ENCODE measurements around the gene ANGEL1.

ANGEL1 gene

GRCh38 chr14:76756371-76756750, 56.3 kb downstream of the ANGEL1 start:
- Histone ChIP-seq H3K27me3 (ENCODE audit: control insufficient read depth in 1 of 2, insufficient read depth in 2 of 2, low read length in 2 of 2) (no peaks in the 10 kb centered on the region), H3K9me3 (ENCODE audit: low read length) (no peaks in the 10 kb centered on the region), H3K4me3 (ENCODE audit: low read depth in 1 of 2, low read length in 2 of 2) (no peak overlapping the region), H3K27ac (ENCODE audit: low read depth, low read length) (no peak overlapping the region), H3K4me1 (ENCODE audit: insufficient read depth, low read length) (peaks cover 5% of the 10 kb centered on the region), H3K9ac (ENCODE audit: low read length) (no peak overlapping the region), H3K36me3 (ENCODE audit: insufficient read depth, low read length) (no peaks in the 10 kb centered on the region)

- no peaks in the 10 kb centered on the region for H3K9me3 ChIP-seq (ENCODE audit: low read length)
- H3K36me3 ChIP-seq (ENCODE audit: insufficient read depth, low read length), result no peaks in the 10 kb centered on the region
- no peak overlapping the region for H3K4me3 ChIP-seq (ENCODE audit: low read depth in 1 of 2, low read length in 2 of 2)
- no peak overlapping the region for H3K27ac ChIP-seq (ENCODE audit: low read depth, low read length)
- no peaks in the 10 kb centered on the region for H3K27me3 ChIP-seq (ENCODE audit: control insufficient read depth in 1 of 2, insufficient read depth in 2 of 2, low read length in 2 of 2)
- H3K4me1 ChIP-seq (ENCODE audit: insufficient read depth, low read length), result peaks cover 3% of the 10 kb centered on the region
- H3K9ac ChIP-seq (ENCODE audit: low read length), result no peak overlapping the region
These were observed 56.9 kb downstream of the ANGEL1 start for GRCh38 chr14:76755610-76756370.

GRCh38 chr14:76754586-76754985, 58.1 kb downstream of the ANGEL1 start:
- no peaks in the 10 kb centered on the region for H3K4me1 ChIP-seq (ENCODE audit: insufficient read depth, low read length)
- H3K9ac ChIP-seq (ENCODE audit: low read length), result no peak overlapping the region
- H3K36me3 ChIP-seq (ENCODE audit: insufficient read depth, low read length), result no peaks in the 10 kb centered on the region
- no peak overlapping the region for H3K4me3 ChIP-seq (ENCODE audit: low read depth in 1 of 2, low read length in 2 of 2)
- no peaks in the 10 kb centered on the region for H3K27me3 ChIP-seq (ENCODE audit: control insufficient read depth in 1 of 2, insufficient read depth in 2 of 2, low read length in 2 of 2)
- no peak overlapping the region for H3K27ac ChIP-seq (ENCODE audit: low read depth, low read length)
- no peaks in the 10 kb centered on the region for H3K9me3 ChIP-seq (ENCODE audit: low read length)

- H3K27me3 ChIP-seq (ENCODE audit: control insufficient read depth in 1 of 2, insufficient read depth in 2 of 2, low read length in 2 of 2), result no peaks in the 10 kb centered on the region
- no peaks in the 10 kb centered on the region for H3K36me3 ChIP-seq (ENCODE audit: insufficient read depth, low read length)
- no peak overlapping the region for H3K4me3 ChIP-seq (ENCODE audit: low read depth in 1 of 2, low read length in 2 of 2)
- H3K4me1 ChIP-seq (ENCODE audit: insufficient read depth, low read length), result no peaks in the 10 kb centered on the region
- no peak overlapping the region for H3K27ac ChIP-seq (ENCODE audit: low read depth, low read length)
- no peak overlapping the region for H3K9ac ChIP-seq (ENCODE audit: low read length)
- no peaks in the 10 kb centered on the region for H3K9me3 ChIP-seq (ENCODE audit: low read length)
These were observed 59.0 kb downstream of the ANGEL1 start for GRCh38 chr14:76753541-76754198.

GRCh38 chr14:76752744-76753143, 59.9 kb downstream of the ANGEL1 start:
- no peaks in the 10 kb centered on the region for H3K9me3 ChIP-seq (ENCODE audit: low read length)
- H3K27me3 ChIP-seq (ENCODE audit: control insufficient read depth in 1 of 2, insufficient read depth in 2 of 2, low read length in 2 of 2), result no peaks in the 10 kb centered on the region
- H3K9ac ChIP-seq (ENCODE audit: low read length), result no peak overlapping the region
- no peak overlapping the region for H3K4me3 ChIP-seq (ENCODE audit: low read depth in 1 of 2, low read length in 2 of 2)
- H3K4me1 ChIP-seq (ENCODE audit: insufficient read depth, low read length), result no peaks in the 10 kb centered on the region
- H3K36me3 ChIP-seq (ENCODE audit: insufficient read depth, low read length), result no peaks in the 10 kb centered on the region
- H3K27ac ChIP-seq (ENCODE audit: low read depth, low read length), result no peak overlapping the region

GRCh38 chr14:76742966-76743365, 69.7 kb downstream of the ANGEL1 start:
- Histone ChIP-seq H3K9me3 (ENCODE audit: low read length) (no peaks in the 10 kb centered on the region), H3K4me3 (ENCODE audit: low read depth in 1 of 2, low read length in 2 of 2) (no peak overlapping the region), H3K27me3 (ENCODE audit: control insufficient read depth in 1 of 2, insufficient read depth in 2 of 2, low read length in 2 of 2) (no peaks in the 10 kb centered on the region), H3K36me3 (ENCODE audit: insufficient read depth, low read length) (no peaks in the 10 kb centered on the region), H3K27ac (ENCODE audit: low read depth, low read length) (no peak overlapping the region), H3K4me1 (ENCODE audit: insufficient read depth, low read length) (no peaks in the 10 kb centered on the region), H3K9ac (ENCODE audit: low read length) (no peak overlapping the region)

GRCh38 chr14:76742185-76742584, 70.5 kb downstream of the ANGEL1 start:
- no peaks in the 10 kb centered on the region for H3K27me3 ChIP-seq (ENCODE audit: control insufficient read depth in 1 of 2, insufficient read depth in 2 of 2, low read length in 2 of 2)
- no peak overlapping the region for H3K9ac ChIP-seq (ENCODE audit: low read length)
- H3K36me3 ChIP-seq (ENCODE audit: insufficient read depth, low read length), result no peaks in the 10 kb centered on the region
- no peaks in the 10 kb centered on the region for H3K9me3 ChIP-seq (ENCODE audit: low read length)
- H3K27ac ChIP-seq (ENCODE audit: low read depth, low read length), result no peak overlapping the region
- H3K4me1 ChIP-seq (ENCODE audit: insufficient read depth, low read length), result no peaks in the 10 kb centered on the region
- no peak overlapping the region for H3K4me3 ChIP-seq (ENCODE audit: low read depth in 1 of 2, low read length in 2 of 2)

GRCh38 chr14:76741074-76741473, 71.6 kb downstream of the ANGEL1 start:
- H3K36me3 ChIP-seq (ENCODE audit: insufficient read depth, low read length), result no peaks in the 10 kb centered on the region
- H3K27ac ChIP-seq (ENCODE audit: low read depth, low read length), result no peak overlapping the region
- H3K9ac ChIP-seq (ENCODE audit: low read length), result no peak overlapping the region
- no peaks in the 10 kb centered on the region for H3K27me3 ChIP-seq (ENCODE audit: control insufficient read depth in 1 of 2, insufficient read depth in 2 of 2, low read length in 2 of 2)
- no peaks in the 10 kb centered on the region for H3K9me3 ChIP-seq (ENCODE audit: low read length)
- H3K4me3 ChIP-seq (ENCODE audit: low read depth in 1 of 2, low read length in 2 of 2), result no peak overlapping the region
- H3K4me1 ChIP-seq (ENCODE audit: insufficient read depth, low read length), result no peaks in the 10 kb centered on the region
